Measurements from ENCODE around the gene TRIM66. TPM values are rescaled to one million over a fixed set of nuclear protein-coding genes. Genes with fewer than 3 reads are reported as not detected.

The TRIM66 gene
- total and polyA plus RNA-seq, 2 donors (not counting 3 experiments of a cell fraction or from before 2014, with no cell fraction given), result 5.5 to 11.7 TPM

GRCh38 chr11:8610532-8611116 lies 71.8 kb downstream of the TRIM66 start:
- peaks cover 0 to 1% of the 10 kb centered on the region in 2 experiments for H3K27me3 ChIP-seq (ENCODE audit: control insufficient read depth in 2 of 2, insufficient read depth in 2 of 2, low read length in 2 of 2)
- no peak overlapping the region for H3K4me3 ChIP-seq (replicated peaks in 1 of 3; ENCODE audit: insufficient read depth in 1 of 3, low read depth in 1 of 3, low read length in 3 of 3)
- no peaks in the 10 kb centered on the region for H3K9me1 ChIP-seq (replicated peaks; ENCODE audit: control insufficient read depth, extremely low read depth, insufficient read depth, low read length)
- POLR2A ChIA-PET, result no interaction called here
- H3K4me1 ChIP-seq (ENCODE audit: control insufficient read depth, extremely low read depth, insufficient read depth, low read length), result peaks cover 12% of the 10 kb centered on the region
- H3K27ac ChIP-seq (ENCODE audit: insufficient read depth, low read depth, low read length), result no peak overlapping the region
- H3K9ac ChIP-seq (replicated peaks; ENCODE audit: extremely low read depth, insufficient read depth, low read length), result no peak overlapping the region
- FAIRE-seq, result no peak
- intact Hi-C loops (cut with micrococcal nuclease), result loop anchor here (5.0 kb wide), 1 partner anchor 347 kb away; no protein-coding TSS in a partner anchor
- TF ChIP-seq JUN (IDR thresholded peaks at IDR 0.05; ENCODE audit: borderline replicate concordance, insufficient read depth, insufficient read length, low read depth), result no peak
- no peak for TF ChIP-seq POLR2AphosphoS5 (IDR thresholded peaks at IDR 0.05; ENCODE audit: insufficient read depth, low read depth, low read length)
- no peak for TF ChIP-seq GATA2 (IDR thresholded peaks at IDR 0.05; ENCODE audit: insufficient read depth, insufficient read length, low read depth, low read length)
- TF ChIP-seq, protein P1, sequence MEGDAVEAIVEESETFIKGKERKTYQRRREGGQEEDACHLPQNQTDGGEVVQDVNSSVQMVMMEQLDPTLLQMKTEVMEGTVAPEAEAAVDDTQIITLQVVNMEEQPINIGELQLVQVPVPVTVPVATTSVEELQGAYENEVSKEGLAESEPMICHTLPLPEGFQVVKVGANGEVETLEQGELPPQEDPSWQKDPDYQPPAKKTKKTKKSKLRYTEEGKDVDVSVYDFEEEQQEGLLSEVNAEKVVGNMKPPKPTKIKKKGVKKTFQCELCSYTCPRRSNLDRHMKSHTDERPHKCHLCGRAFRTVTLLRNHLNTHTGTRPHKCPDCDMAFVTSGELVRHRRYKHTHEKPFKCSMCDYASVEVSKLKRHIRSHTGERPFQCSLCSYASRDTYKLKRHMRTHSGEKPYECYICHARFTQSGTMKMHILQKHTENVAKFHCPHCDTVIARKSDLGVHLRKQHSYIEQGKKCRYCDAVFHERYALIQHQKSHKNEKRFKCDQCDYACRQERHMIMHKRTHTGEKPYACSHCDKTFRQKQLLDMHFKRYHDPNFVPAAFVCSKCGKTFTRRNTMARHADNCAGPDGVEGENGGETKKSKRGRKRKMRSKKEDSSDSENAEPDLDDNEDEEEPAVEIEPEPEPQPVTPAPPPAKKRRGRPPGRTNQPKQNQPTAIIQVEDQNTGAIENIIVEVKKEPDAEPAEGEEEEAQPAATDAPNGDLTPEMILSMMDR (IDR thresholded peaks at IDR 0.05; ENCODE audit: extremely low read depth in 1 of 2, insufficient read depth in 1 of 2, low read depth in 1 of 2, low read length in 2 of 2), result no peak
- no peak for TF ChIP-seq MAX (IDR thresholded peaks at IDR 0.05; ENCODE audit: insufficient read depth, insufficient read length)
- no peak for TF ChIP-seq POLR2A (IDR thresholded peaks at IDR 0.05; ENCODE audit: low read depth, low read length)
- TF ChIP-seq EZH2 (IDR thresholded peaks at IDR 0.05; ENCODE audit: borderline replicate concordance, low read depth, low read length, severe bottlenecking), result no peak
- no peaks in the 10 kb centered on the region for H3K79me2 ChIP-seq (ENCODE audit: control insufficient read depth, insufficient read depth, low read length)
- peak; percentile 20 for DNase-seq (ENCODE audit: low read depth, low spot score)
- no peaks in the 10 kb centered on the region for H3K9me3 ChIP-seq (replicated peaks; ENCODE audit: control insufficient read depth, insufficient read depth, low read length)
- no peak overlapping the region for H2AFZ ChIP-seq (ENCODE audit: low read depth, low read length)
- dilution Hi-C loops (cut with MboI; ENCODE audit: extremely low pct_ligation_motif_present, low sequenced_read_pairs), result no loop called here
- CTCF ChIA-PET, result no interaction called here
- H4K20me1 ChIP-seq (replicated peaks; ENCODE audit: control insufficient read depth, extremely low read depth, insufficient read depth, low read length), result no peaks in the 10 kb centered on the region
- no peaks in the 10 kb centered on the region for H3K36me3 ChIP-seq (ENCODE audit: control insufficient read depth in 2 of 2, extremely low read depth in 1 of 2, insufficient read depth in 2 of 2, low read length in 2 of 2)
- no peak overlapping the region for H3K4me2 ChIP-seq (ENCODE audit: insufficient read depth, low read length)
- no TSS peak for BruUV-seq (replicated peaks)

Measured in endothelial cell of umbilical vein (primary cell).